WTC11 (cell line): ENCODE measurements around the gene KRTAP4-16. TPM values are rescaled to one million over a fixed set of nuclear protein-coding genes. Genes with fewer than 3 reads are reported as not detected.

ENCODE experiments used
- ATAC-seq: fragments of 200-7000 bp; cut with Tn5 transposase; 2 replicates; pipeline ENCODE4 v1.10.0; 2021; ENCODE audit warnings: mild to moderate bottlenecking, moderate library complexity
- Bru-seq: library from RNA; stranded (reverse); fragments of 400-500 nt; gene quantifications from one replicate; lab custom pipeline; 2021; lab: Mats Ljungman, UMichigan
- CTCF ChIA-PET: fragments of 300-600 bp; sonication (Branson Sonifier 250); formaldehyde crosslinking; loops from one replicate; lab custom pipeline; 2021; ENCODE audit warnings: antibody characterized with exemption; lab: Charles Lee
- POLR2A ChIA-PET: fragments of 350-600 bp; sonication (Branson Sonifier 250); formaldehyde crosslinking; loops from one replicate; lab custom pipeline; 2021; ENCODE audit warnings: antibody characterized with exemption; lab: Charles Lee
- DNase-seq: peaks from one replicate; pipeline ENCODE4 v3.0.0; 2021; ENCODE audit warnings: low spot score
- H3K27ac Mint-ChIP-seq: 2 replicates; pipeline ENCODE4 v1.8.0; 2021; ENCODE audit warnings: mixed read lengths
- H3K27me3 Mint-ChIP-seq: 2 replicates; pipeline ENCODE4 v1.8.0; 2021; ENCODE audit warnings: low read depth, mild to moderate bottlenecking, moderate library complexity, mixed read lengths
- H3K36me3 Mint-ChIP-seq: 2 replicates; pipeline ENCODE4 v1.8.0; 2021; ENCODE audit warnings: mixed read lengths
- H3K4me1 Mint-ChIP-seq: 2 replicates; pipeline ENCODE4 v1.8.0; 2022; ENCODE audit warnings: mixed read lengths
- H3K4me3 Mint-ChIP-seq: 2 replicates; pipeline ENCODE4 v1.8.0; 2021; ENCODE audit warnings: mild to moderate bottlenecking, moderate library complexity, mixed read lengths
- H3K9me3 Mint-ChIP-seq: 2 replicates; pipeline ENCODE4 v1.8.0; 2021; ENCODE audit warnings: mixed read lengths
- ATF1 ChIP-seq: sonication (generic); formaldehyde crosslinking; IDR thresholded peaks from 2 replicates; pipeline ENCODE4 v1.8.1; 2023; ENCODE audit warnings: mild to moderate bottlenecking, moderate library complexity, missing genetic modification reagents
- FOXJ3 ChIP-seq: sonication (generic); formaldehyde crosslinking; IDR thresholded peaks from 2 replicates; pipeline ENCODE4 v1.9.0; 2021; ENCODE audit warnings: missing genetic modification reagents, mild to moderate bottlenecking, borderline replicate concordance
- FOXK1 ChIP-seq: sonication (generic); formaldehyde crosslinking; IDR thresholded peaks from 2 replicates; pipeline ENCODE4 v1.8.0; 2022; ENCODE audit warnings: mild to moderate bottlenecking, moderate library complexity, missing genetic modification reagents
- KAT7 ChIP-seq: sonication (generic); formaldehyde crosslinking; IDR thresholded peaks from 2 replicates; pipeline ENCODE4 v1.8.1; 2023; ENCODE audit warnings: missing genetic modification reagents, mild to moderate bottlenecking, borderline replicate concordance
- MYBL2 ChIP-seq: sonication (generic); formaldehyde crosslinking; IDR thresholded peaks from 2 replicates; pipeline ENCODE4 v1.8.1; 2023; ENCODE audit warnings: mild to moderate bottlenecking, moderate library complexity, missing genetic modification reagents
- NR2C2 ChIP-seq: sonication (generic); formaldehyde crosslinking; IDR thresholded peaks from 2 replicates; pipeline ENCODE4 v1.8.0; 2022; ENCODE audit warnings: mild to moderate bottlenecking, missing genetic modification reagents
- NR3C1 ChIP-seq: sonication (generic); formaldehyde crosslinking; conservative IDR thresholded peaks from 2 replicates; pipeline ENCODE4 v1.8.1; 2023; ENCODE audit warnings: low read depth, mild to moderate bottlenecking, missing genetic modification reagents
- SMAD3 ChIP-seq: sonication (generic); formaldehyde crosslinking; IDR thresholded peaks from 2 replicates; pipeline ENCODE4 v1.8.0; 2022; ENCODE audit warnings: missing genetic modification reagents, mild to moderate bottlenecking, borderline replicate concordance
- SMAD4 ChIP-seq: sonication (generic); formaldehyde crosslinking; IDR thresholded peaks from 2 replicates; pipeline ENCODE4 v1.8.0; 2022; ENCODE audit warnings: mild to moderate bottlenecking, missing genetic modification reagents
- TEAD4 ChIP-seq: sonication (generic); formaldehyde crosslinking; IDR thresholded peaks from 2 replicates; pipeline ENCODE4 v1.8.0; 2022; ENCODE audit warnings: mild to moderate bottlenecking, missing genetic modification reagents
- ZNF121 ChIP-seq: sonication (generic); formaldehyde crosslinking; IDR thresholded peaks from 2 replicates; pipeline ENCODE4 v1.8.0; 2023; ENCODE audit warnings: missing genetic modification reagents
- ZNF138 ChIP-seq: sonication (generic); formaldehyde crosslinking; conservative IDR thresholded peaks from 2 replicates; pipeline ENCODE4 v1.8.1; 2022; ENCODE audit warnings: mild to moderate bottlenecking, moderate library complexity, missing genetic modification reagents
- ZNF416 ChIP-seq: fragments of 250-450 bp; sonication (Bioruptor Pico); IDR thresholded peaks from 2 replicates; pipeline ENCODE4 v1.9.0; 2021; ENCODE audit warnings: mild to moderate bottlenecking, inconsistent platforms
- ZNF423 ChIP-seq: fragments of 250-450 bp; sonication (Bioruptor Pico); IDR thresholded peaks from 2 replicates; pipeline ENCODE4 v2.1.2; 2022; ENCODE audit warnings: mild to moderate bottlenecking, moderate library complexity
- ZNF671 ChIP-seq: fragments of 250-450 bp; sonication (Bioruptor Pico); IDR thresholded peaks from 2 replicates; pipeline ENCODE4 v1.8.0; 2021; ENCODE audit warnings: mild to moderate bottlenecking
- long read RNA-seq, 3 experiments: library from RNA in 1 of 3; library from capped mRNA in 1 of 3; library from polyadenylated mRNA in 1 of 3; unstranded in 2 of 3; stranded (forward) in 1 of 3; transcript quantifications; one replicate each; pipeline ENCODE4 v2.0.0, GENCODE V29; 2021
- total RNA-seq: library from RNA; stranded (reverse); gene quantifications from 3 replicates; pipeline ENCODE4 v1.2.3, GENCODE V29; 2021
- TF ChIP-seq, protein P1 (sequence below): sonication (generic); formaldehyde crosslinking; IDR thresholded peaks from 2 replicates; pipeline ENCODE4 v1.8.1; 2023; ENCODE audit warnings: mild to moderate bottlenecking, missing genetic modification reagents, moderate library complexity
- TF ChIP-seq, protein P2 (sequence below): sonication (generic); formaldehyde crosslinking; IDR thresholded peaks from 2 replicates; pipeline ENCODE4 v1.8.1; 2023; ENCODE audit warnings: mild to moderate bottlenecking, moderate library complexity, missing genetic modification reagents
- TF ChIP-seq, protein P3 (sequence below): fragments of 250-450 bp; sonication (Bioruptor Pico); IDR thresholded peaks from 2 replicates; pipeline ENCODE4 v1.9.0; 2021; ENCODE audit warnings: mild to moderate bottlenecking

KRTAP4-16 gene
- not detected in 3 replicates for total RNA-seq
- Bru-seq, nascent RNA: not detected
- long read RNA-seq, experiment 1: 0 reads
- long read RNA-seq, experiment 2: 0 reads
- long read RNA-seq, experiment 3: 0 reads

DNA sequence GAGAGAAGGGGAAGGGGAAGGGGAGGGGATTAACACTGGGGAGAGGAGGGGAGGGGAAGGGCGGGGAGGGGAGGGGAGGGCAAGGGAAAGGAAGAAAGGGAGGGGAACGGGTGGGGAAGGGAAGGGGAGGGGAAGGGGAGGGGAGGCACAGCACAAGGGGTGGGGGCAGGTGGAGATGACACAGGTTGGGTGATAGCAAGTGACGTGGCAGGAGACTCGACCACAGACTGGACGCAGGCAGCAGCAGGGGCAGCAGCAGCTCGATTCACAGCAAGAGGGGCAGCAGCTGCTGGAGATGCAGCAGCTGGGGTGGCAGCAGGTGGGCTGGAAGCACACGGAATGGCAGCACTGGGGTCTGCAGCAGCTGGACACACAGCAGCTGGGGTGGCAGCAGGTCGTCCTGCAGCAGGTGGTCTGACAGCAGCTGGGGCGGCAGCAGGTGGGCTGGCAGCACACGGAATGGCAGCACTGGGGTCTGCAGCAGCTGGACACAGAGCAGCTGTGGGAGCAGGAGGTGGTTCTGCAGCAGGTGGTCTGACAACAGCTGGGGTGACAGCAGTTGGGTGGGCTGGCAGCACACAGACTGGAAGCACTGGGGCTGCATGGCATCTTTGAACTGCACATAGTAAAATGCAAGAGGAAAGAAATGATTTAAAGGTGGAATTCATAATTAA is at the start of gene KRTAP4-16:
Gene KRTAP4-16 (minus strand): TSS at position 624 of the 674 bp plus-strand sequence. CDS start 0 bp downstream, at position 624.
- peaks cover 40% of the 10 kb centered on the region for H3K4me1 Mint-ChIP-seq
- H3K27ac Mint-ChIP-seq: 0 out of 2 replicates have a peak within 1 kb of the TSS, but pooled peaks have one; percentile 41
- TF ChIP-seq MYBL2 (CRISPR knock-in tag) (no peak), ZNF423 (CRISPR knock-in tag) (peak; percentile 43)
- TF ChIP-seq, all 79 proteins: peak for 1
- ChIA-PET CTCF (no interaction called here), POLR2A (no interaction called here)
- Mint-ChIP-seq H3K27me3 (no peaks in the 10 kb centered on the region), H3K9me3 (peaks cover 4% of the 10 kb centered on the region; the same call in 1 of the 2 replicates), H3K36me3 (no peaks in the 10 kb centered on the region), H3K4me3 (no peak within 1 kb of the TSS)
- DNase-seq: no peak
- ATAC-seq: no peak

DNA sequence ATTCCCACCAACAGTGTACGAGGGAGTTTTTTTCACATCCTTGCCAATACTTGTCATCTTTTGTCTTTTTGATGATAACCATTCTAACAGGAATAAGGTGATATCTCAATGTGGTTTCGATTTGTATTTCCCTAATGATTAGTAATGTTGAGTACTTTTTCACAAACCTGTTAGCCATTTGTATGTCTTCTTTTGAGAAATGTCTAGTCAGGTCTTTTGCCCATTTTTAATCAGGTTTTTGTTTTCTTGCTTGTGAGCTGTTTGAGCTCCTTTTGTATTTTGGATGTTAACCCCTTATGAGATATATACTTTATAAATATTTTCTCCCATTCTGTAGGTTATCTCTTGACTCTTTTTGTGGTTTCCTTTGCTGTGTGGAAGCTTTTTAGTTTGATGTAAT is 49.5 kb upstream of the KRTAP4-16 start:
- H3K36me3 Mint-ChIP-seq: no peaks in the 10 kb centered on the region
- DNase-seq: no peak
- ChIA-PET POLR2A (no interaction called here), CTCF (no interaction called here)
- no peak for ATAC-seq
- H3K27me3 Mint-ChIP-seq: no peaks in the 10 kb centered on the region
- peaks cover 7% of the 10 kb centered on the region; the same call in 1 of the 2 replicates for H3K4me1 Mint-ChIP-seq
- no peak overlapping the region for H3K4me3 Mint-ChIP-seq
- TF ChIP-seq, protein P1, sequence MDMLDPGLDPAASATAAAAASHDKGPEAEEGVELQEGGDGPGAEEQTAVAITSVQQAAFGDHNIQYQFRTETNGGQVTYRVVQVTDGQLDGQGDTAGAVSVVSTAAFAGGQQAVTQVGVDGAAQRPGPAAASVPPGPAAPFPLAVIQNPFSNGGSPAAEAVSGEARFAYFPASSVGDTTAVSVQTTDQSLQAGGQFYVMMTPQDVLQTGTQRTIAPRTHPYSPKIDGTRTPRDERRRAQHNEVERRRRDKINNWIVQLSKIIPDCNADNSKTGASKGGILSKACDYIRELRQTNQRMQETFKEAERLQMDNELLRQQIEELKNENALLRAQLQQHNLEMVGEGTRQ (CRISPR knock-in tag): no peak
- TF ChIP-seq SMAD4: no peak
- TF ChIP-seq TEAD4 (CRISPR knock-in tag): no peak
- no peak for TF ChIP-seq ZNF138 (CRISPR knock-in tag)
- peaks cover 14% of the 10 kb centered on the region for H3K9me3 Mint-ChIP-seq
- no peak overlapping the region for H3K27ac Mint-ChIP-seq

DNA sequence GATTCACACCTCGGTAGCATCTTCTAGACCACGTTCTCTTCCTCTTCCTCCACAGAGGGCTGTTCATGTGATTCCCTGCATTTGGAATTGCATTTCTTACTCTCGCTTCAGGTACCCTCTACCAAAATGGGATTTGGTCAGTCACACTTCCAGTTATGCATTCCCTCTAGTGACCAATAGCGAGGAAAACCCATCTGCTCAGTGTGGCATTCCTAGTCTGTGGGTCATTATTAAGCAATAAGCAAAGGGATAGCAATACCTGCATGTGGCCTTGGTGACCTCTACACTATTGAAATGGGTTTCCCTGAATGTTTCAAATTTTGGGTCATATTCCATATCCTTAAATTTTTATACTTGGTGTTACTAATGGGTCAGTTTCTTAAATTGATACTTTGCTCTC is 48.0 kb upstream of the KRTAP4-16 start:
- DNase-seq (no peak), ATAC-seq (no peak)
- ChIA-PET POLR2A (no interaction called here), CTCF (no interaction called here)
- Mint-ChIP-seq H3K27me3 (no peaks in the 10 kb centered on the region), H3K9me3 (peaks cover 14% of the 10 kb centered on the region), H3K4me3 (no peak overlapping the region), H3K36me3 (peaks cover 2% of the 10 kb centered on the region), H3K27ac (no peak overlapping the region), H3K4me1 (peaks cover 8% of the 10 kb centered on the region; the same call in 1 of the 2 replicates)
- TF ChIP-seq, protein P2, sequence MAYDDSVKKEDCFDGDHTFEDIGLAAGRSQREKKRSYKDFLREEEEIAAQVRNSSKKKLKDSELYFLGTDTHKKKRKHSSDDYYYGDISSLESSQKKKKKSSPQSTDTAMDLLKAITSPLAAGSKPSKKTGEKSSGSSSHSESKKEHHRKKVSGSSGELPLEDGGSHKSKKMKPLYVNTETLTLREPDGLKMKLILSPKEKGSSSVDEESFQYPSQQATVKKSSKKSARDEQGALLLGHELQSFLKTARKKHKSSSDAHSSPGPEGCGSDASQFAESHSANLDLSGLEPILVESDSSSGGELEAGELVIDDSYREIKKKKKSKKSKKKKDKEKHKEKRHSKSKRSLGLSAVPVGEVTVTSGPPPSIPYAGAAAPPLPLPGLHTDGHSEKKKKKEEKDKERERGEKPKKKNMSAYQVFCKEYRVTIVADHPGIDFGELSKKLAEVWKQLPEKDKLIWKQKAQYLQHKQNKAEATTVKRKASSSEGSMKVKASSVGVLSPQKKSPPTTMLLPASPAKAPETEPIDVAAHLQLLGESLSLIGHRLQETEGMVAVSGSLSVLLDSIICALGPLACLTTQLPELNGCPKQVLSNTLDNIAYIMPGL (CRISPR knock-in tag): no peak
- TF ChIP-seq FOXK1 (CRISPR knock-in tag) (no peak), ZNF671 (CRISPR knock-in tag) (no peak), FOXJ3 (CRISPR knock-in tag) (no peak), ZNF121 (no peak), ZNF416 (CRISPR knock-in tag) (no peak), ATF1 (CRISPR knock-in tag) (no peak)

DNA sequence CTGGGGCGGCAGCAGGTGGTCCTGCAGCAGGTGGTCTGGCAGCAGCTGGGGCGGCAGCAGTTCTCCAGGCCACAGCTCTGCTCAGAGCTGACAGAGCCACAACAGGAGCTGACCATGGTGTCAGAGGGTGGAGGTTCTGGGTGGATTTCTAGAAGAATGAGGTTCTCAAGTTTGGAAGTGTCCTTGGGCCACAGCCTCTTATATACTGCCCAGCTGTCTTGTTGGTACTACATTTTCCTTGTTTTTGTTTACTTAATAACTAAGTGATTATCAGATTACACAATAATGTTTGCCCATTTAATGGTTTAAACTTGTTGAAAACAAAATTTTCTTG is 47.6 kb upstream of the KRTAP4-16 start, which contains the start of gene KRTAP4-5:
Gene KRTAP4-5 (minus strand): TSS at position 174 of the 334 bp plus-strand sequence. CDS start 58 bp downstream, at position 116.
- Mint-ChIP-seq H3K4me1 (peaks cover 8% of the 10 kb centered on the region; the same call in 1 of the 2 replicates), H3K27me3 (no peaks in the 10 kb centered on the region), H3K27ac (no peak within 1 kb of the TSS; the same call in 1 of the 2 replicates), H3K4me3 (no peak within 1 kb of the TSS), H3K36me3 (peaks cover 3% of the 10 kb centered on the region), H3K9me3 (peaks cover 16% of the 10 kb centered on the region)
- TF ChIP-seq NR3C1 (CRISPR knock-in tag) (no peak), SMAD3 (CRISPR knock-in tag) (no peak), ZNF416 (CRISPR knock-in tag) (no peak), NR2C2 (CRISPR knock-in tag) (no peak), KAT7 (CRISPR knock-in tag) (no peak)
- TF ChIP-seq, protein P3, sequence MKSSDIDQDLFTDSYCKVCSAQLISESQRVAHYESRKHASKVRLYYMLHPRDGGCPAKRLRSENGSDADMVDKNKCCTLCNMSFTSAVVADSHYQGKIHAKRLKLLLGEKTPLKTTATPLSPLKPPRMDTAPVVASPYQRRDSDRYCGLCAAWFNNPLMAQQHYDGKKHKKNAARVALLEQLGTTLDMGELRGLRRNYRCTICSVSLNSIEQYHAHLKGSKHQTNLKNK (CRISPR knock-in tag): no peak
- CTCF ChIA-PET: no interaction called here
- POLR2A ChIA-PET: no interaction called here
- ATAC-seq (no peak), DNase-seq (no peak)
